Dermis microvascular lymphatic vessel endothelial cell (primary cell): ENCODE measurements around the gene UBA6. TPM values are rescaled to one million over a fixed set of nuclear protein-coding genes. Genes with fewer than 3 reads are reported as not detected.

Source experiments
- DNase-seq, 2 donors: peaks; one replicate each; pipeline versions ENCODE4 v3.0.0 to v3.0.0-alpha.2; 2010; ENCODE audit warnings: low read depth in 2 of 2
- total RNA-seq: library from RNA; depleted of rRNA; stranded (reverse); fragments of >200 nt; gene quantifications from 2 replicates; pipeline ENCODE4 v1.2.1, GENCODE V29; 2014

The UBA6 gene
- total RNA-seq, 1 donor from 2014 or later: 80.9 TPM

DNA sequence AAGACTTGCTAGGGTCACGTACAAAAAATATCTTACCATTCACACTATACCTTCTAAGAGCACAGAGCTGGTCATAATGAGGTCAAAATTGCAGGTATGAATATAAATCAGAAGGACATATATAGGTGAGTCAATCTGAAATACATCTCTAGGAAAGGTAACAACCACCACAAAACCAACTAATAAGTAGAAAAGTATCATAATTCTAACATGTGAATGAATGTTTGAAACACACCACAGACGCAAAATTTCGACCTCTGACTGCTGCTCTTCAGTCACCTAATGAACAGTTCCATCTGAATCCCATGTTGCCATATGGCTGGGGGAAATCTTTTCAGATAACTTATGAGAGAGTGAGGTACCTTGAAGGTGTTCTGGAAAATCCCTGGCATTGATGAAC is 120.4 kb downstream of the UBA6 start:
- DNase-seq: no peak

DNA sequence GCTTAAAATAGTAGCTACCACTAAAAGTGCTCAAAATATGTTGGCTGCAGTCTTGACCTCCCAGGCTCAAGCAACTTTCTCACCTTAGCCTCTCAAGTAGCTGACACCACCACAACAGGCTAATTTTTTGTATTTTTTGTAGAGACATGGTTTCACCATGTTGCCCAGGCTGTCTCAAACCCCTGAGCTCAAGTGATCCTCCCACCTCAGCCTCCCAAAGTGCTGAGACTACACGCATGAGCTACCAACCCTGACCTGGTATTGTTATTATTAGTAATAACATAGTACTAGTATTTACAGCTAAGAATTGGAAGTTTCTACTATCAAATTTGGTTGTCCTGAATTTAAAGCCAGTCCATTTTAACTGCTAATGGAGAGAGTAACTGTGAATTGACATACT is 124.4 kb downstream of the UBA6 start:
- no peak for DNase-seq

DNA sequence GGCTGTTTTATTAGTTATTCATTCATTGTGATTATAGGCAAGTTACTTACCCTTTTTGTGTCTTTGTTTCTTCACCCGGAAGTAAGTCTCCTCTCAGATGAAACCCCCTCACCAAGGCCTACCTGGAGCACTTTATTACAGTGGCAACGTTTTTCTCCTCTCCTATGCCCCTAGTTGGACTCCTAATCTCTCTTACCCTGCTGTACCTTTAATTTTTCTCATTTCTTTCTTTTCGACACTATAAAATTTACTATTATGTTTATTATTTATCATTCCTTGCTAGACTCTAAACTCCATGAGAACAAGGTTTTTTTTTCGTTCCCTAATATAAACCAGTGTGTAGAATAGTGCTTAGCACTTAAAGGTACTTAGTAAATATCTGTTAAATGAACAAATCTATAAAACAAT is 124.9 kb downstream of the UBA6 start:
- DNase-seq: no peak

DNA sequence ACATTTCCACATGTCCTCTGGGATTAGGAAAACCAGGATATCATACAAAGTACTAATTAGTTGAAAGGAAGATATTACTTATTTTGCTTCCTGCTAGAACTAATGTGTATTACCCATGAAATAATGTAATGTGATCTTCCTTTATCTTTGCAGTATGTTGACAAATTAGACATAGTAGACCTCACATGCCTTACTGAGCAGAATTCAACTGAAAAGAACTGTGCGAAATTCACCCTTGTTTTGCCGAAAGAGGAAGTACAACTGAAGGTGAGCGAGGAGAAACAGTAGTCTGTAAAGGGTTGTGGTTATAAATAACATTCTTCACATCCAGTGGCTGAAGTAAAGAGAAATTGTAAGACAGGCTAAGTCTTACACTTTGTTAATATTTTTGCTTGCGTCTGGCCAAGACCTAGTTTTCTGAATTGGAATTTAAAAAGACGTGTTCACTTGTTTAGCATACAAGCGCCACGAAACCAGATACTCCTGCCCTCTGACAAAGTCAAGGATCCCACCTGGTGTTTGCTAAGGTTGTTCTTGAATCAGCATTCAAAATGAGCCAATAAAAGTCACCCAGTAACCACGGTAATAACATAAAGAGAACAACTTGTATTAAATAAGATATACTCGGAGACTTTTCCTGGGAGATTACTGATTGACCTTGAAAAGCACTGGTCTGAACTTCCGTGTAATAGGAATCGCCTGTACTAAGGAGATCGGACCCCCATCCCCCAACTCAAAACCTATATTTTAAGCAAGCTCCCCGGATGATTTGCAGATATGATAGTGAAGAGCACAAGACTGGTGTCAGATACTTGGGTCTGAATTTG is 125.5 kb downstream of the UBA6 start:
- no peak for DNase-seq

DNA sequence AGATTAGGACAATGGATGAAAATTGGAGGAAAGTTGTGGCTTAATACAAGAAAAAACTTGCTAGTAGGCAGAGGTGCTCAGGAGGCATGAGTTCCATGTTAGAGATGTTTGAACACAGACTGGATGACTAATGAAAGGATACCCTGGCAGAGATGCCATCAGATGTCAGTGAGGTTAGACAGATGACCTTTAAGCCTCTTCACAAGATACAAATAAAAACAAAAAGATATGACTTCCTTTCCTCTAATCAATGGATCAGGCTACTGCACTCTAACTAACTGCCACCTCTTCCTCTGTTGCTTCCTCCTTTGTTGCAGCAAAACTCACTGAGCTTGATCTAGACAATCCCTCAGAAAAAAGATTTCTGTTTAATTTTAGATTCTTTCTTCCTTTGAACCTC is 127.8 kb downstream of the UBA6 start:
- DNase-seq: no peak

DNA sequence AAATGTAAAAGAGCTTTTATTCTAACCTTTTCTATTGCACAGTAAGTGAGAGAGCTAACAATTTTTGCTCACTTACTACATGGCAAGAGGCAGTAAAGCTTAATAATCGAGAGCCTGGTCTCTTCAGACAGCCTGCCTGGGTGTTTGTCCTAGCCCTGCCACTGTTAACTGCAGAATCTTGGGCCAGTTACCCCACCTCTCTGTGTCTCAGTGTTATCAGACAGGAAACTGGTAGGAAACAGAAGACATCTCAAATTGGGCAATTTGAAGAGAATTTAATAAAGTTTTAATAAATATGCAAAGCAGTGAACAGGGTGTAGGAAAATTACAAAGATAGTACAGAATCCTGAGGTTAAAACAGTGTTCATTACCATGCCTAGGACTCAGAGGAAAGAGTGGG is 129.0 kb downstream of the UBA6 start:
- DNase-seq: no peak

DNA sequence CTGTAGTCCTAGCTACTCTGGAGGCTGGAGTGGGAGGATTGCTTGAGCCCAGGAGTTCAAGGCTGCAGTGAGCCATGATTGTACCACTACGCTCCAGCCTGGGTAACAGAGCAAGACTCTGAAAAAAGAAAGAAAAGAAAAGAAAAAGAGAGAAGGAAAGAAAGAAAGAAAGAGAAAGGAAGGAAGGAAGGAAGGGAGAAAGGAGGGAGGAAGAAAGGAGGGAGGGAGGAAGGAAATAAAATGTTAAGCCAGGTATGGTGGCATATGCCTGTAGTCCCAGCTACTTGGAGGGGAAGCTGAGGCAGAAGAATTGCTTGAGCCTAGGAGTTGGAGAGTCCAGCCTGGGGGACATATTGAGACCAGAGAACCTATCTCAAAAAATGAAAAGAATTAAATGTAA is 130.4 kb downstream of the UBA6 start:
- no peak for DNase-seq

DNA sequence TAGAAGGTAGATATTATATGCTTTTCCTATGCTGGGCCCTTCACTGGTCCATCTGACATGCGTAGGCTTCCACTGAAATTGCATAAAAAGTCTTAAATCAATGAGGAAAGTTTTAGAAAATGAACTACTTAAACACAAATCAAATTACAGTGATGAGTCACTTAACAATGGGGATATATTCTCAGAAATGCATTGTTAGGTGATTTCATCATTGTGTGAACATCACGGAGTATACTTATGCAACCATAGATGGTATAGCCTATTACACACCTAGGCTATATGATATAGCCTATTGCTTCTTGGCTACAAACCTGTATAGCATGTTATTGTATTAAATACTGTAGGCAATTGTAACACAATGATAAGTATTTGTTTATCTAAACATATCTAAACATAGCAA is 132.1 kb downstream of the UBA6 start:
- no peak for DNase-seq

DNA sequence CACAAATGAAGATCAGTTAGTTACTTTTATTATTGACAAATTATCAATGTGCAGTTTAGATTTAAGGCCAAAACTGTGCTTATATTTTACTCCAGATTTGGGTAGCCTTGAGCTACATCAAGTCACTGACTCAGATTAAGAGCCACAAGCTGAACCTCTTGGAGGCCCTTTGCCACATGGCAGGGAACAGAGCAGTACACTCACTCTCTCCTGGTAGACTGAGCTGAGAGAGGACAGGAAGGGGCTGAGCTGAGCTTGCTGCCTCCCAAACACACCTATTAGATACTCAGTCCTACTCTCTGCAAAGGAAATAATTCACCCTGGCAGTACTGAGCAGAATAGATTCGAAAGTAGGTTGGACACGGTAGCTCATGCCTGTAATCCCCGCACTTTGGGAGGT is 134.6 kb downstream of the UBA6 start:
- no peak for DNase-seq

DNA sequence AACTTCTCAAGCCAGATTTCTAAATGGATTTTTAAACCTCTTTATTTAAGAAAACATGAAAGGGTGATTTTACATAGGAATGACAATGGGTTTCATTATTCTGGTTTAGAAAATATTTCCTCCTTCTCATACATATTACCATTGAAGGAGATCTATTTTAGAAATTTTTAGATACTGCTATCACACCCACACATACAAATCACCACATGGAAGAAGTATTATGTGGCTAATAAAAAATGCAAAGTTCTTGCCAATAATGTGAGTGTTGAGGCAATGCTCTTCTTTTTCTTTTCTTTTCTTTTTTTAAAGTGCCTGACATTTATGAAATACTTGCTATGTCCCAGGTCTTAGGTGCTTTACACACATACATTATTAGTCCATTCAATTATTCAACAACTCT is 135.7 kb downstream of the UBA6 start:
- DNase-seq: no peak

Other genes with a start within 250 kb of the UBA6 start
- 10.0 and 12.1 TPM in 2 replicates for gene CENPC, start 155.7 kb downstream of the UBA6 start, total RNA-seq
- not detected in 2 replicates for gene STAP1, start 142.4 kb downstream of the UBA6 start, total RNA-seq
- not detected in 2 replicates for gene GNRHR, start 53.2 kb upstream of the UBA6 start, total RNA-seq
- gene TMPRSS11D, start 182.8 kb upstream of the UBA6 start, total RNA-seq: under 0.01 and 0.13 TPM in 2 replicates